Measurements from ENCODE around the gene CA6.
"Not testable (repeated sequence)": the region's sequence is repeated elsewhere in the genome, so short reads cannot be mapped to it uniquely, and the experiment has no call there.

Gene CA6

GRCh38 chr1:8962812-8963530 lies 17.3 kb downstream of the CA6 start:
- in situ Hi-C loops (cut with HindIII; ENCODE audit: low sequenced_read_pairs): no loop called here
- DNase-seq (ENCODE audit: low read depth): no peak
- peak; percentile 36 for TF ChIP-seq CTCF (IDR thresholded peaks at IDR 0.05; ENCODE audit: low read depth, low read length, missing control alignments)
- no peak overlapping the region for H3K4me3 ChIP-seq (ENCODE audit: low read depth, low read length)

- in situ Hi-C loops (cut with HindIII; ENCODE audit: low sequenced_read_pairs): no loop called here
- DNase-seq (ENCODE audit: low read depth): no peak
- TF ChIP-seq CTCF (IDR thresholded peaks at IDR 0.05; ENCODE audit: low read depth, low read length, missing control alignments): no peak
- H3K4me3 ChIP-seq (ENCODE audit: low read depth, low read length): no peak overlapping the region
Measured at GRCh38 chr1:8963963-8964362, 18.3 kb downstream of the CA6 start.

GRCh38 chr1:8965121-8965820 lies 19.6 kb downstream of the CA6 start:
- in situ Hi-C loops (cut with HindIII; ENCODE audit: low sequenced_read_pairs): no loop called here
- no peak for DNase-seq (ENCODE audit: low read depth)
- no peak for TF ChIP-seq CTCF (IDR thresholded peaks at IDR 0.05; ENCODE audit: low read depth, low read length, missing control alignments)
- H3K4me3 ChIP-seq (ENCODE audit: low read depth, low read length): no peak overlapping the region

GRCh38 chr1:8966606-8967005 lies 20.9 kb downstream of the CA6 start:
- H3K4me3 ChIP-seq (ENCODE audit: low read depth, low read length): no peak overlapping the region
- DNase-seq (ENCODE audit: low read depth): no peak
- in situ Hi-C loops (cut with HindIII; ENCODE audit: low sequenced_read_pairs): no loop called here
- TF ChIP-seq CTCF (IDR thresholded peaks at IDR 0.05; ENCODE audit: low read depth, low read length, missing control alignments): no peak

- DNase-seq (ENCODE audit: low read depth); H3K4me3 ChIP-seq (ENCODE audit: low read depth, low read length); in situ Hi-C loops (cut with HindIII; ENCODE audit: low sequenced_read_pairs): not testable (repeated sequence)
Measured at GRCh38 chr1:8968902-8969301, 23.2 kb downstream of the CA6 start.

- no peak for DNase-seq (ENCODE audit: low read depth)
- in situ Hi-C loops (cut with HindIII; ENCODE audit: low sequenced_read_pairs): no loop called here
- H3K4me3 ChIP-seq (ENCODE audit: low read depth, low read length): no peak overlapping the region
- no peak for TF ChIP-seq CTCF (IDR thresholded peaks at IDR 0.05; ENCODE audit: low read depth, low read length, missing control alignments)
Measured at GRCh38 chr1:8969937-8970336, 24.3 kb downstream of the CA6 start.

GRCh38 chr1:8970870-8971337 lies 25.2 kb downstream of the CA6 start:
- TF ChIP-seq CTCF (IDR thresholded peaks at IDR 0.05; ENCODE audit: low read depth, low read length, missing control alignments): no peak
- in situ Hi-C loops (cut with HindIII; ENCODE audit: low sequenced_read_pairs): no loop called here
- H3K4me3 ChIP-seq (ENCODE audit: low read depth, low read length): no peak overlapping the region
- DNase-seq (ENCODE audit: low read depth): no peak

Measured in astrocyte of the cerebellum (primary cell).